ENCODE measurements around the gene ADAMTS2.

Gene ADAMTS2

DNA sequence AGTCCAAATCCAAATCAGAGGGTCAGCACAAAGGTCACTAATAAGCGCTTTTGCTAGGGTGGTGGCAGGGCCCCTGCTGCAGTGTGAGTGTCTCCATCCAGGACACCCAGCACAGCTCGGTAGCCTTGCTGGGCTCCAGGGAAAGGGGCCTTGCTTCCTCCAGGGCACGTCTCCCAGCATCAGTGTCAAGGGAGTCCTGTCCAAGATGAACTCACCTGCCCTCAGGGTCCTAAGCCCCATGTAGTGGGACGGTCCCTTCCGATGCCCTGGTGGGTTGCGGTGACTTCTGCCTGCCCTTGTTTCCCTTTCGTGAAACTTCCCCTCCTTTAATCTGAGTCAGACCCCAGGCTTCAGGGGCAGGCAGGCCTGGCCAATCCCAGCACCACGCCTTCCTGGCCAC, 183.4 kb downstream of the ADAMTS2 start:
- DNase-seq (ENCODE audit: low read depth in 3 of 3) = no peak

- no peak for DNase-seq (ENCODE audit: low read depth in 3 of 3)
These were observed 184.7 kb downstream of the ADAMTS2 start for GRCh38 chr5:179160584-179160983.

- DNase-seq (ENCODE audit: low read depth in 3 of 3) = no peak
These were observed 186.7 kb downstream of the ADAMTS2 start for GRCh38 chr5:179158556-179158955.

- no peak for DNase-seq (ENCODE audit: low read depth in 3 of 3)
These were observed 190.0 kb downstream of the ADAMTS2 start for GRCh38 chr5:179154991-179155955.

DNA sequence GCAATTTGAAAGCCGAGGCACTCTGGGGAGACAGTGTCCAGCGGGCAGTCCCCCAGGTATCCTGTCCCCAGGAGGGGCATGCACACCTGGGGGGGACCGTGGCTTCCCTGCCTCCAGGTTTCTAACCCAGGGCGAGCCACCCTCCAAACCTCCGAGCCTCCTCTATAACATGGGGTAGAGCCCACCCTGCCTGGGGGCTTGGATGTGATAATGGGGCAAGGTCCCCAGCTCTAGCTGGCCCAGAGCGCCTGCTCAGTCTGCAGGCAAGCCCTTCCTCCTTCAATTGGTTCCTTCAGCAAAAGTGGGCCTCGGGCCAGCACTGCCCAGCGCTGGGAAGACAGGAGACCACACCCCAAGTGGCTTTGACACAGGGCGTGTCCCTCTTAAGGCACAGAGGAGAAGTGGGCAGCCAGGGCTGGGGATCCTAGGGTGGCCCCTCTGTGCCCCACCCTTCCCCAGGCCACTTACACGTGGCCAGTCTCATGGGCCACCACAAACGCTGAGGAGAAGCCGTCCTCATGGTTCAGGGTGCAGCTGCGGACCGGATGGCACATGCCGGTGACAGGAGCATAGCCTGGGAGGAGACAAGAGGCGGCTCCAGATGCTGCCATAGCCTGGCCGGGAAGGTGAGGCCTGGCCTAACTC, 190.8 kb downstream of the ADAMTS2 start:
- DNase-seq (ENCODE audit: low read depth in 3 of 3) = no peak

GRCh38 chr5:179153921-179154345, 191.3 kb downstream of the ADAMTS2 start:
- no peak for DNase-seq (ENCODE audit: low read depth in 3 of 3)

- DNase-seq (ENCODE audit: low read depth in 3 of 3) = no peak
These were observed 191.8 kb downstream of the ADAMTS2 start for GRCh38 chr5:179153341-179153901.

- DNase-seq (ENCODE audit: low read depth in 3 of 3) = no peak
These were observed 192.3 kb downstream of the ADAMTS2 start for GRCh38 chr5:179152941-179153340.

GRCh38 chr5:179152144-179152895, 192.9 kb downstream of the ADAMTS2 start:
- no peak for DNase-seq (ENCODE audit: low read depth in 3 of 3)

DNA sequence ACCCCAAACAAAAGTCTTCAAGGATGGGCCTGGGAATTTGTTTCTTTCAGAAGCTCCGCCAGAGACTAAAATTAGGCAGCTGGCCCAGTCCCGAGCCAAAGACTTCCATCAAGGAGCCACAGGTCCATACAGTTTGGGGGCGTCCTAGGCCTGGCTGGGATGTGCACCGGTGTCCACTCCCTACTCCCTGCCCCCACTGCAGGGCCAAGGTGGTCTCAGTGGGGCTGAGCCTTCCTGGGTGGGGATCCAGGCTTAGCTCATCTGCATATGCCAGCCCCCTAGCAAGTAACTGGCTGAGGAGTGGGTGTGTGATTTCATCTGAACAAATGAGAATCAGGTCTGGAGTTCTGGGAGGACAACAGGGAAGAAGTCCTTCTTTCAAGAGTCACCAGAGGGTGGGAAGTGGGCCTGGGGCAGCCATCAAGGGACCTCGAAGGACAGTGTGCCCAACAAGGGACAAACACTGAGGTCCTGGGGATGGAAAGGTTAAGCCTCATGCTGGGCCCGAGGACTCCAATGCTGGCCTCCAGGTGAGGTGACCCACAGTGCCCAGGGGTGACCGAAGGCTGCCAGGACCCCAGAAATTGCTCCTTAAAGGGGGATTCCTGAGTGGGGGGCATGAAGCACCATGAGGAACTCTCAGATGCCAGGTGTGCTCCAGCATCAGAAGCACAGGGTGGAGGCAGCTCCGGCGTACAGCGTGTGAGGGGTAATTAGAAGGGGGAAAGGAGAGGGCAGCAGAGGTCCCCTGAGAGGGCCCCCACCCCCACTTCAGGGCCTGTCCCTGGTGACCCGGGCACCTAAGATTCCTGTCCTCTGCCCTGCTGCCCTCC, 193.8 kb downstream of the ADAMTS2 start:
- no peak for DNase-seq (ENCODE audit: low read depth in 3 of 3)

DNA sequence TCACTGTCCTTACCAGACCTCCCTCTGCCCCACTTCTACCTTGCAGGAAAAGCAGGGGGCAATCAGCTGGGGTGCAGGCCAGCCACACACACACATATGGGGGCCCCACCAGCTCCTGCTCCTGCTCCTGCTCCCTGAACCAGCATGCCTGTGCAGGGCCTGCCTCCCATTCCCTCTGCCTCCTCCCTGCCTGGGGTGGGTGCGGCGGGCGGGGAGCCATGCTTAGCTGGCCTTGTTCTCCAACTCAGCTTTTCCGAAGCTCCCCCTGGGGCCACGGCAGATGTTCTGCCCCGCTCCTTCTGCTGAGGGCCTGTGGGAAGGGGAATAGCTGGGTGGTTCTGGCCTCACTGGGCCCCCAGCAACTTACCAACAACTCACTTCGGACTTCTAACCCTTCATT, 195.2 kb downstream of the ADAMTS2 start:
- DNase-seq (ENCODE audit: low read depth in 3 of 3) = no peak

DNA sequence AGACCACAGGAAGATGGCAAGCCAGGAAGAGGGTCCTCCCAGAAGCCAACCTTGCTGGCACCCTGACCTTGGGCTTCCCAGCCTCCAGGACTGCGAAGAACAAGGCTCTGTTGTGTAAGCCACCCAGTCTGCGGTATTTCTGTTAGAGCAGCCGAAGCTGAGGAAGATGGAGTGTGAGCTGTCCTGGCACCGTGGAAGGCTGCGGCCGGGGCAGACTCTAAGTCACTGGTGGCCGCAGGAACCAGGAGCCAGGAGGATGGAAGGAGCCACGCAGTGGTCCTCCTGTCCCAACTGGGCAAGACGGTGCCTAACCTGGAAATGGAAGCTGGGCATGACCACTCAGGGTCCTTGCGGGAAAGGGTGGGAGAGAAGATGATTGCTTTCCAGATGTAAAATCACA, 196.0 kb downstream of the ADAMTS2 start:
- DNase-seq (ENCODE audit: low read depth in 3 of 3) = no peak

GRCh38 chr5:179148703-179149170, 196.5 kb downstream of the ADAMTS2 start:
- DNase-seq (ENCODE audit: low read depth in 3 of 3) = no peak

DNA sequence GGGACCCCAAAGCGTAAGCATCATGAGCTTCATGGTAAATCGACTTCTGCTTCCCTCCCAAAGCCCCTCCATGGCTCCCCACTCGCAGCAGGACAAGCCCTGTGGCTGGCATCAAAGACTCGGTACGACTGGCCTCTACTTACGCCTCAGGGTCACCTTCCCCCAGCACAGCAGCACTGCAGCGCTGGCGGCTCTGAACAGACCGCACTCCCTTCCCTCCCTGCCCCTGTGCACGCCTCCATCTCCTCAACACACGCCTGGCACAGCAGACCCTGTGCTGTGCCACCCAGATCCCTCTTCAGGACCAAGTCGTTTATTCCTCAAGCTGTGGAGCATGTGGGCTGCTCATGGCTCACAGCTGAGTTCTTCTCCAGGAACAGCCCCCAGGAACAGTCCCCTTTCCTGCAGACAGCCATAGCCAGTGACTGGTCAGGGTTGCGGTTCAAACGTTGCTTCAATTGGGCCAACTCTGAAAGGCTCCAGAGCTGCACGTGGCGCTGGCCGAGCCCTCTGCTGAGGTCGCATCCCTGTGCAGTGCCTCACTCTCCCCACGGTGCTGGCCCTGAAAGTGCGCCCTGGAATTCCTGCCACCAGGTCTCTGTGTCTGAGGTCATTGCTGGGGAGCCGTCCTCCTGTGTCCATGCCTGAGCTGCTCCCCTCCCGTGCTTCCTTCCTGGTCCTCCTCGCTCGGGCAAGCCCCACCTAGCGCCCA, 197.1 kb downstream of the ADAMTS2 start:
- no peak for DNase-seq (ENCODE audit: low read depth in 3 of 3)

GRCh38 chr5:179146277-179146676, 199.0 kb downstream of the ADAMTS2 start:
- peak; percentile 14 to 59 (median 45) for DNase-seq (ENCODE audit: low read depth in 3 of 3)

GRCh38 chr5:179143446-179143845, 201.8 kb downstream of the ADAMTS2 start:
- no peak for DNase-seq (ENCODE audit: low read depth in 3 of 3)

GRCh38 chr5:179142434-179143198, 202.6 kb downstream of the ADAMTS2 start:
- peak in 1 of 3 donors; percentile 40 for DNase-seq (ENCODE audit: low read depth in 3 of 3)

DNA sequence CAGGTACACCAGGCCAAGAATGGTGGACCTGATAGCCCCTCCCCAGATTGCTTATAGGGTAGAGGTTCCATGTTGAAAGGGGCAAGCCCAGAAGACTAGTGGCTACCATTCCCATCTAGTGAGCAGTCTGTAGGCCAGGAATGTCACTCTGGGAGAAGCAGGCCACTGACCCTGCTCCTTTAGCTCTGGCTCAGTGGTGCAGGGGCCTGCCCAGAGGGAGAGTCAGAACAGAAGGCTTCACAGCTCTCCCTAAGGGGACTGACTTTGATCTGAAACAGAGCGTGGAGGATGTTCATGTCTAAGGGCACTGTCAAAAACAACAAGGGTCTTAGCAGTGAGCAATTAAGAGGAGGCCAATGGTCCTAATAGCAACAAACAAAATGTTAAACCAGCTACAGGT, 203.4 kb downstream of the ADAMTS2 start:
- no peak for DNase-seq (ENCODE audit: low read depth in 3 of 3)

DNA sequence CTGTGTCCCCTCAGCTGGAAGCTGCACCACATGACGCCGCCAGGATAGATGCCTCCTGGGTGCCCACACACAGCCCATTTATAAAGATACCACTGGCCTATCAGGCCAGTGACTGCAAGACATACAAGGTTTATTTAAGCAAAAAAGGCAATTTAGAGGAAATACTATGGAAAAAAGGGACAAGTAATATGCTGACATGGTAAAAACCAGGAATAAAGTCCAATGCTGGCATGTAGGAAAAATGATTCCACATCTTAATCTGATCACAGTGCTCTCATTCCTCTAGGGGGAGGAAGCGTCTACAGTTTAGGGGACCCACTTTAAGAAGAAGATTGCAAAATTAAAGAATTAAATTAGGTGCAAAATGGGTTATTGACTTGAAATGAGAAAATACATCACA, 205.0 kb downstream of the ADAMTS2 start:
- DNase-seq (ENCODE audit: low read depth in 3 of 3) = no peak

DNA sequence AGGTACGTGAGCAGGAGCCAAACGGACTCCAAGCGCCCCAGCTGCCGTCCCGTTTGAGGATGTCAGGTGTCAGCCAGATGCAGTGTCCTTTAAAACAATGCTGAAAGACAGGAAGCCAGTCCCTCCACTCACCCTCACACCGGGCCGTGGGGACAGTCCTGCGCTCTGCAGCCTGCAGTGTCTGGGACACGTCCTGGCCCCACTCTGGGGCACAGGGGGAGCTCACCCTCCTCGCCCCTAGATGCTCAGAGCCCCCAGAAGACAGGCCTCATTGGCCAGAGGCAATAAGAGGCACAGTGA, 205.4 kb downstream of the ADAMTS2 start:
- DNase-seq (ENCODE audit: low read depth in 3 of 3) = no peak

Measured in stimulated activated CD4-positive, alpha-beta T cell treated with anti-CD3 and anti-CD28 coated beads, TNF-alpha, amount 100 ng/mL, for 48 hours (primary cell).